Breast epithelium (tissue), 4 donors: ENCODE data around the gene THSD4. TPM values are rescaled to one million over a fixed set of nuclear protein-coding genes. Genes with fewer than 3 reads are reported as not detected.

Experiments used
- DNase-seq, 2 donors: peaks; one replicate each; pipeline ENCODE4 v3.0.0-alpha.2; 2019; ENCODE audit warnings: low spot score in 2 of 2
- H3K27ac ChIP-seq, 2 donors: fragments of 200-600 bp; sonication (generic) in 1 of 2; one replicate each; pipeline ENCODE4 v1.5.1; 2016 to 2019; ENCODE audit warnings: mild to moderate bottlenecking in 1 of 2
- H3K27me3 ChIP-seq, 2 donors: fragments of 200-600 bp; sonication (generic) in 1 of 2; one replicate each; pipeline versions ENCODE4 v1.5.1 to v1.6.0; 2017 to 2019; ENCODE audit warnings: control low read depth in 1 of 2, mild to moderate bottlenecking in 1 of 2
- H3K36me3 ChIP-seq: fragments of 200-600 bp; one replicate; pipeline ENCODE4 v1.5.1; 2019
- H3K4me1 ChIP-seq, 2 donors: fragments of 200-600 bp; sonication (generic); one replicate each; pipeline ENCODE4 v1.5.1; 2016 to 2019; ENCODE audit warnings: control low read depth in 1 of 2
- H3K4me3 ChIP-seq, 3 donors: fragments of 200-600 bp; sonication (generic); 1 replicate in 2 of 3; 2 replicates in 1 of 3; pipeline ENCODE4 v1.5.1; 2016 to 2019; ENCODE audit warnings: mild to moderate bottlenecking in 3 of 3, moderate library complexity in 2 of 3
- H3K9me3 ChIP-seq, 2 donors: fragments of 200-600 bp; sonication (generic) in 1 of 2; one replicate each; pipeline ENCODE4 v1.5.1; 2016 to 2019; ENCODE audit warnings: control low read depth in 1 of 2
- POLR2A ChIP-seq: fragments of 450-650 bp; IDR thresholded peaks from one replicate; pipeline ENCODE4 v1.6.1; 2016; ENCODE audit warnings: antibody characterized with exemption, mild to moderate bottlenecking, moderate library complexity
- POLR2AphosphoS5 ChIP-seq, 3 donors: sonication (generic); formaldehyde crosslinking; IDR thresholded peaks; one replicate each; pipeline ENCODE4 v1.6.1; 2017; ENCODE audit warnings: antibody characterized with exemption in 3 of 3
- intact Hi-C: fragments of 100-400 bp; cut with DNase I; formaldehyde crosslinking; loops from one replicate; pipeline ENCODE4 v1.15.1; 2023; ENCODE audit warnings: low total_unique reads
- total RNA-seq, 3 donors: library from RNA; depleted of rRNA; stranded (reverse); fragments of >200 nt; gene quantifications; one replicate each; pipeline ENCODE4 v1.1.0, GENCODE V29; 2016
- TF ChIP-seq, protein P1 (sequence below), 3 donors: fragments of 450-650 bp; IDR thresholded peaks; one replicate each; pipeline ENCODE4 v1.5.1; 2016 to 2017; ENCODE audit warnings: antibody characterized with exemption in 3 of 3, mild to moderate bottlenecking in 3 of 3, moderate library complexity in 3 of 3

Gene THSD4
- total RNA-seq, 3 donors from 2014 or later: 0.64 to 58.7 (median 41.3) TPM

DNA sequence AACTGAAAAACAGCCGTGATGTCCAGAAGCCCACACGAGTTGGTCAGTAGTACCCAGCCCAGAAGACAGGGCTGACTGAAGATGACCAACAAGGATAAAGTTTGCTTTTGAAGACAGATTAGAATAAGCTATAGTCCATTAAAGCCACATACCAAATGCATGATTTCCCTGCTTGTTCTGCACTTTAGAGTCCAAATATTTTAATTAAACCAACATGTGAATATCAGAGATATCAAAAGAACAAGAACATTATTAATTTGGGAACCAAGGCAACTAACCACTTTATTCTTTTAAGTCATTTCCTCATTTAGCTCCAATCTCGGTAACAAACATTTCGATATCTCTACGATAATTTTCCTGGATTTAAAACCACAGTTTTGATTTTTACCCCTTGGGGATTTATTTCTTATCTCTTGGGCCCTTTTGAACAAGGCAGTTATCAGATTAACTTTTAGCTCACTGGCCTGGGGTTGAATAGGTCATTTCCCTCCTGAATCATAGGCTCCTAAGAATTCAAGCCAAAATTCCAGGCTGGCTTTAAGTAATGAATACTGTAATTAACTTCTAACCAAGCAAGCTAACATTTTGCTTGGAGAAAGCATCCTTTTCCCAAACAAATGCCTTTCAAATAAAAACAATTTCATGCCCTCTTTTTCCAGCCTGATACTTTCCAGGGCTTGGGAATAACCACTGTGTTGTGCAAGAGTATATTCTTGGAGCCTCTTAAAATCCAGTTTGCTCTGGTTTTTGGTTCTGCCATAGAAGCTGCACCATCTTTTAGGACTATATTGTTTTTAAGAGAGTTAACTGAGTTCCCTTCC lies 592.2 kb downstream of the THSD4 start:
- TF ChIP-seq, protein P1, sequence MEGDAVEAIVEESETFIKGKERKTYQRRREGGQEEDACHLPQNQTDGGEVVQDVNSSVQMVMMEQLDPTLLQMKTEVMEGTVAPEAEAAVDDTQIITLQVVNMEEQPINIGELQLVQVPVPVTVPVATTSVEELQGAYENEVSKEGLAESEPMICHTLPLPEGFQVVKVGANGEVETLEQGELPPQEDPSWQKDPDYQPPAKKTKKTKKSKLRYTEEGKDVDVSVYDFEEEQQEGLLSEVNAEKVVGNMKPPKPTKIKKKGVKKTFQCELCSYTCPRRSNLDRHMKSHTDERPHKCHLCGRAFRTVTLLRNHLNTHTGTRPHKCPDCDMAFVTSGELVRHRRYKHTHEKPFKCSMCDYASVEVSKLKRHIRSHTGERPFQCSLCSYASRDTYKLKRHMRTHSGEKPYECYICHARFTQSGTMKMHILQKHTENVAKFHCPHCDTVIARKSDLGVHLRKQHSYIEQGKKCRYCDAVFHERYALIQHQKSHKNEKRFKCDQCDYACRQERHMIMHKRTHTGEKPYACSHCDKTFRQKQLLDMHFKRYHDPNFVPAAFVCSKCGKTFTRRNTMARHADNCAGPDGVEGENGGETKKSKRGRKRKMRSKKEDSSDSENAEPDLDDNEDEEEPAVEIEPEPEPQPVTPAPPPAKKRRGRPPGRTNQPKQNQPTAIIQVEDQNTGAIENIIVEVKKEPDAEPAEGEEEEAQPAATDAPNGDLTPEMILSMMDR (IDR thresholded peaks at IDR 0.05): no peak
- TF ChIP-seq POLR2AphosphoS5 (IDR thresholded peaks at IDR 0.05) (peak in 1 of 3 donors; percentile 53), POLR2A (no peak)
- Histone ChIP-seq H3K4me1 (peaks cover 0 to 4% of the 10 kb centered on the region in 2 donors), H3K9me3 (no peaks in the 10 kb centered on the region), H3K27ac (peak overlapping the region; percentile 77 to 80), H3K36me3 (no peaks in the 10 kb centered on the region), H3K27me3 (no peaks in the 10 kb centered on the region), H3K4me3 (no peak overlapping the region)
- intact Hi-C loops: no loop called here
- DNase-seq: no peak

DNA sequence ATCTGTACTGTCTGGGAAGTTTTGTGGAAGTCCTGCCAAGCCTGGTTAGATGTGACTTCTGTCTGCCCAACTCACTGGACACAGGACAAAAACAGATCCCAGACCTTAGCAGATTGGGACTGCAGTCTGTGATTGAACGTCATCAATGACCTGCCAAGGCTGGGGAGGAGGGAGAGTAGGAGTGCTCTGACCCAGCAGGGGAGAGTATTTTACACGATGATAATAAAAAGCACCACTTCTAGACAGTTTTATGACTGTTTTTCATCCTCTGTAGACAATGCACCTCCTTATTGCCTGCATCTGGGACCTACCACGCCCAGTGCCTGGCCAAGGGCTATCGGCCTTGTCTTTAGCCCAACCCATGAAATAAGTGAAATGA lies 592.8 kb downstream of the THSD4 start:
- intact Hi-C loops: no loop called here
- TF ChIP-seq POLR2AphosphoS5 (IDR thresholded peaks at IDR 0.05): no peak
- no peak for TF ChIP-seq POLR2A
- TF ChIP-seq, protein P1 (IDR thresholded peaks at IDR 0.05): no peak
- H3K27ac ChIP-seq: peak overlapping the region; percentile 77 to 80
- no peak for DNase-seq
- H3K4me1 ChIP-seq: peaks cover 0 to 4% of the 10 kb centered on the region in 2 donors
- no peaks in the 10 kb centered on the region for H3K27me3 ChIP-seq
- H3K9me3 ChIP-seq: no peaks in the 10 kb centered on the region
- H3K4me3 ChIP-seq: peak overlapping the region in 1 of 3 donors; percentile 7
- no peaks in the 10 kb centered on the region for H3K36me3 ChIP-seq

DNA sequence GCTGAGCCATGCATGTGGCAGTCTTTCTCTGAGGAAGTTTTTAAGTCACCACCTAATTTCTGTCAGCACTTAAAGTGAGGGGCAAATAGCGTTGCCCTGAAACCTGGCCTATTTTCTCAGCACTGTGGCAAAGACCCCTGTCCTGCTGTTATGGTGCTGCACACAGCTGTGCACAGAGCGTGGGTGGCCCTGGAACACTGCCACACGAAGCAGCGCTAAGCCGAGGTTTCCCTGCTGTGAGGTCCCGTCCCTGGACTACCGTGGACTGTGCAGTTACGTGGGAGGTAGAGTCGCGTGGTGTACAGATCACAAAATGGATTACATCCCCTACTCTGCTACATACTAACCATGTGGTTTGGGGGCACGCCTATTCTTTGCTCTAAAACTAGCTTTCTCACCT lies 593.5 kb downstream of the THSD4 start:
- DNase-seq: peak in 1 of 2 donors; percentile 18

DNA sequence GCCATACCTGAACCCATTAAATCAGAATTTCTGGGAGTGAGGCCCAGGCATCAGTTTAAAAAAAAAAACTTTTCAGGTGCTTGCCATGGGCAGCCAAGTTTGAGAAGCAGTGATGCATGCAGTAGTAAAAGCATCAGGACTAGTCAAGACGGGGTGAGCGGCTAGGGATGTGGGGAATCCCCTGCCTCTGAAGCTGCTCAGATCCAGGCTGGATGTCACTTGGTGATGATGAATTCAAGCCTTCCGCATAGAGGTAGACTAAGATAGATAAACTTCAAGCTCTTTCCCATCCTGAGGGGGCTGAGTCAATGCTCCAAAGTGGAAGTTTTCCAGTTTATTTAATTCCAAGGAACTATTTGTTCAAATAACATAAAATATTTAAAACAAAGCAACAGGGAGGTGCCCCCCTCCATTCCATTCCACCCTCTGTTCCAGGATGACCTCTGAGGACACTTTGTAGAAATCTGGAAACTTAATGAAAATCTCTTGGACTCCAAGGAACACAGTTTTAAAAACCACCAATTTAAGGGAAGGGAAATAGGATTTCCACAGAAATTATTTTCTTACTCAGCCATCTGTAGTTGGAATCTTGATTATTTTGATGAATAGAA lies 594.6 kb downstream of the THSD4 start:
- H3K9me3 ChIP-seq: no peaks in the 10 kb centered on the region
- no peak for TF ChIP-seq POLR2AphosphoS5 (IDR thresholded peaks at IDR 0.05)
- TF ChIP-seq, protein P1 (IDR thresholded peaks at IDR 0.05): no peak
- no peak for TF ChIP-seq POLR2A
- intact Hi-C loops: no loop called here
- H3K36me3 ChIP-seq: no peaks in the 10 kb centered on the region
- DNase-seq: peak in 1 of 2 donors; percentile 16
- H3K27me3 ChIP-seq: no peaks in the 10 kb centered on the region
- H3K27ac ChIP-seq: peak overlapping the region; percentile 3 to 40
- no peak overlapping the region for H3K4me3 ChIP-seq
- peaks cover 0 to 4% of the 10 kb centered on the region in 2 donors for H3K4me1 ChIP-seq

More for the DNA sequence above, 593.5 kb downstream of the THSD4 start:
- TF ChIP-seq POLR2A: no peak
- no peak for TF ChIP-seq POLR2AphosphoS5 (IDR thresholded peaks at IDR 0.05)
- TF ChIP-seq, protein P1 (IDR thresholded peaks at IDR 0.05): no peak
- Histone ChIP-seq H3K27ac (peak overlapping the region; percentile 77 to 80), H3K9me3 (no peaks in the 10 kb centered on the region), H3K36me3 (no peaks in the 10 kb centered on the region), H3K27me3 (no peaks in the 10 kb centered on the region), H3K4me3 (peak overlapping the region in 1 of 3 donors; percentile 31), H3K4me1 (peaks cover 0 to 4% of the 10 kb centered on the region in 2 donors)
- intact Hi-C loops: no loop called here

DNA sequence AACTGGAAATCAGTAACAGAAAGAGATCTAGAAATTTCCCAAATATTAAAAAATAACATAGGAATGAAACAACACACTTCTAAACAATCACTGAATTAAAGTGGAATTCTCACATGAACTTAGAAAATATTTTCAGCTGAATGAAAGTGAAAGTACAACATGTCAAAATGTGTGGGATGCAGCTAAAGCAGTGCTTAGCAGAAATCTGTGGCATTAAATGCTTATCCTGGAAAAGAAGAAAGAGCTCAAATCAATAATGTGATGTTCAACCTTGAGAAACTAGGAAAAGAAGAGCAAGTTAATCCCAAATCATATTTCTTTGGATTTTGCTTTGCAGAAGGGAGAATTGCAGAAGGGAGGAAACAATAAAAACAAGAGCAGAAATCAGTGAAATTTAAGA lies 596.9 kb downstream of the THSD4 start:
- no peaks in the 10 kb centered on the region for H3K9me3 ChIP-seq
- no peak overlapping the region for H3K4me3 ChIP-seq
- peaks cover 0 to 4% of the 10 kb centered on the region in 2 donors for H3K4me1 ChIP-seq
- DNase-seq: no peak
- TF ChIP-seq, protein P1 (IDR thresholded peaks at IDR 0.05): no peak
- no peak for TF ChIP-seq POLR2A
- TF ChIP-seq POLR2AphosphoS5 (IDR thresholded peaks at IDR 0.05): no peak
- intact Hi-C loops: no loop called here
- H3K27me3 ChIP-seq: no peaks in the 10 kb centered on the region
- H3K36me3 ChIP-seq: no peaks in the 10 kb centered on the region
- no peak overlapping the region for H3K27ac ChIP-seq
